ENCODE measurements around the gene GPR152.
A peak's percentile ranks its signal among the peaks of the same experiment; 100 is the strongest.

GPR152 gene

DNA sequence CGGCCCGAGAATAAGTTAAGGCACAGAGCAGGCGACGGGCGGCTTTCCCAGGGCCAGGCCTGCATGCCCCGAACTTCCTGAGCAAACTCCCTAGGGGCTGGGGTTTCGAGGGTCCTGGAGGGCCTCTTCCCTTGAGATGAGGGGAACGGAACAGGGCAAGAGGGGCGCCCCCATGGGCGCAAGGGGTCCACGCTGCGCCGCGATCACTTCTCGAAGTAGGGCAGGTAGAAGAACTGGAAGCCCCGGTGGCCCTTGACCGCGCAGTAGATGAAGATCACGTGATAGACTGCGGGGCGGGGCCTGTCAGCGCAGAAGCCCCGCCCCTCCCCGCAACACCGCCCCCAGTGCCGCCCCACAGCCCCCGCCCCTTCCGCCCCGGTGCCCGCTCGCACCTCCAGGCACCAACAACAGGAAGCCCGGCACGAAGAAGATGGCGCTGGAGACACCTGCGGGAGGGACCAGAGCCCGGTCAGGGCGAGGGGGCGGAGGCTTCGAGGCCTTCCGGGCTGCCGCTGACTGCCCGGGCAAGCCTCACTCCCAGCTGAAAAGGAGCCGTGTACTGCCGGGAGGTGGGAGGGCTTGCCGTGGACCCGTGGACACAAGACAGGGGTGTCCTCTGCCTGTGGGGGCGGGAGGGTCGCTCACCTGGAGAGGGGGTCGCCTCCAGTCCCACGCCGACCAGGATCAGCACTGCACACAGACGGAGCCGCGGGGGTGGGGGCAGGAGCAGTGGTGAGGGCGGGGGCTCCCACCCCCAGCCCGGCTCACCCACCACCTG is 12.1 kb upstream of the GPR152 start:
- DNase-seq: peak; percentile 3

GRCh38 chr11:67463680-67464410 is 11.3 kb upstream of the GPR152 start:
- DNase-seq: no peak

- no peak for DNase-seq
These were observed 10.7 kb upstream of the GPR152 start for GRCh38 chr11:67463186-67463585.

- DNase-seq: no peak
These were observed 5.7 kb upstream of the GPR152 start for GRCh38 chr11:67458266-67458665.

GRCh38 chr11:67457453-67457852 is 4.9 kb upstream of the GPR152 start:
- DNase-seq: no peak

GRCh38 chr11:67456068-67456705 is 3.7 kb upstream of the GPR152 start:
- DNase-seq: no peak

DNA sequence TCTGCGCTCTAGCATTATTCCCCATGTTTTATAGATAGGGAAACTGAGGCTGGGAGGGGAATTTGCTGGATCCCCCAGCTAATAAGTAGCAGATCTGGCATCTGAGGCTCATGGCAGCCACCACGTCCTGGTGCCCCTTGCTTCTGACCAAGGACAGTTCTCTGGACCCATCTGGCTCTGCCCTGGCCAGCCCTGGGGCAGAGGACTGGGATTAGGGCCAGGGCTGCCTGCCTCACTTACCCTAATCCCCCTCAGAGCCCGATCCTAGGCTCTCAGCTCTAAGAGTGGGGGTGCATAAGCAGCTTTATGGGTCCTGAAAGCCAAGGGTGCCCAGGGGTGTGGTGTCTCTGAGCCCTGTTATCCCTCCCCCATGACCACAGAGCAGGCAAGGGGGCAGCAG is 2.5 kb upstream of the GPR152 start, which contains the start of gene CABP4:
TSS of gene CABP4 (plus strand) at position 301 of the 400 bp plus-strand sequence. CDS start at position 371, 70 bp downstream.
- no peak for DNase-seq

DNA sequence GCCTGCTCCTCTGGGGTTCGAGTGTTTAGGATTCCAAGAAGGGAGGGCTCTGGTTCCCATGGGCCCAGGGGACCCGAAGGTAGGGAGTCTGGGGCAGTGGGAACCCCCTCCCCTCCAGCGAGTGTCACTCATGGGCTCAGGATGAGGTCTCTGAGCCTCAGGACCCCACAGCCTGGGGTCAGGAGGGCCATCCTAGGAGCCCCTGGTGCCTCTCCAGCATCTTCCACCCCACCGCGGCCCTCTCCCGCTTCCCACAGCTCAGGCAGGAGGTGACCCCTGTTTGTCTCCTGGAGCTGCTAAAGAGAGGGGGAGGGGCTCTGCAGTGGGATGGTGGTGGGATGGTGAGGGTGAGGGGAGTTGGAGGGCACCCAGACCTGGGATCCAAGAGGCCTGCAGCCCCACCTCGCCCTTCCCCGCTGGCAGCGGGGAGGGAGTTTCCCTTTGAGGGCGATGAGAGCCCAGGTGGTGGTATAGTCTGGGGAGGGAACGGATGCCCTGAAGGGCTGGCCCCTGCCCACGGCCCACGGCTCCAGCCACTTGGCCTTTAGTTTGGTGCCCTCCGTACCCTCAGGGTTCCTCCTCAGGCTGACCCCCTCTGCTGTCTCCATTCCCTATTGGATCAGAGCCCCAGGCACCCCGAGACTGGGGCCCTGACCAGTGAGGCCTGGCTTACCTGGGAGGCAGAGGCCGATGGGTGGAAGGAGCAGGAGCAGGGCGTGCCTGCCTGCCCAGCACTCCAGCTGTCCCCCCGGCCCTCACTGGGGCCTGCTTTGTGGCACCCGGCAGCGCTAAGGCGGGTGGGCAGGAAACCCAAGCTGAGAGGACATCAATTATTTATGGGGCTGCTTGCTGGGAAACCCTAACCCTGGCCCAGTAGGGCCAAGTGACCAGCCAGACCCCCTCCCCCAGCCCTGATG is 1.5 kb upstream of the GPR152 start:
- no peak for DNase-seq

GRCh38 chr11:67451658-67451976 is 912 bp downstream of the GPR152 start:
- no peak for DNase-seq

- DNase-seq: no peak
These were observed 1.5 kb downstream of the GPR152 start for GRCh38 chr11:67450796-67451657.

GRCh38 chr11:67449116-67449844 is 3.2 kb downstream of the GPR152 start:
- DNase-seq: no peak

GRCh38 chr11:67448220-67448609 is 4.3 kb downstream of the GPR152 start:
- no peak for DNase-seq

DNA sequence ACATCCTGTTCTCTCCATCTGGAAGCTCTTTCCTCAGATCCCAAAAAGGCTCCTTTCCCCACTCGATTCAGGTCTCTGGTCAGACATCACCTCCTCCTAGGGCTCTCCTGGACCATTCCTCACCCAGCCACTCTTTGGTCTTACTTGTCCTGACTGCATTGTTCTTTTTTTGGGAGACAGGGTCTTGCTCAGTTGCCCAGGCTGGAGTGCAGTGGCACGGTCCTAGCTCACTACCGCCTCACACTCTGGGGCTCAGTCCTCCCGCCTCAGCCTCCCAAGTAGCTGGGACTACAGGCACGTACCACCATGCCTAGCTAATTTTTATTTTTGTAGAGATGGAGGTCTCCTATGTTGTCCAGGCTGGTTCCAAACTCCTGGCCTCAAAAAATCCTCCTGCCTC is 7.0 kb downstream of the GPR152 start:
- no peak for DNase-seq

- no peak for DNase-seq
These were observed 9.8 kb downstream of the GPR152 start for GRCh38 chr11:67442504-67443404.

GRCh38 chr11:67441731-67442351 is 10.7 kb downstream of the GPR152 start:
- no peak for DNase-seq

DNA sequence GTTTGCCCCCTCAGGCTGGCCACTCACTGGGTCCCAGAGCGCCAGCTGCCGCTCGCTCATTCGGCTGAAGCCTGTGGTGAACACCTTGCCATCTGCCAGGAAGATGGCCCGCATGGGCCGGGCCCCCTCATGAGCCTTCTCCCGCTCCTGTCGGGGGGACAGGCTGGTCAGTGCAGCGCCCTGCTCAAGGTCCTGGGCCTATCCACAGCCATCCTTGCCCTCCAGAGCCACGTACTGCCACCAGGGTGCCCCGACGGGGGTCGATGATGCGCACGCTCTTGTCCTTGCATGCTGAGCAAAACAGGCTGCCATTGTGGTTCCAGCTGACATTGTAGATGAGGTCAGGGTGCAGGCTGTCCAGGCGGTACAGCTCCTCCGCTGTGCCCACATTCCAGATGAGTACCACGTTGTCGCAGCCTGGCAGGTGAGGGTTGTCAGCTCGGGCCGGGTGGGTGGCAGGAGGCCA is 11.4 kb downstream of the GPR152 start:
- DNase-seq: no peak

- DNase-seq: no peak
These were observed 12.1 kb downstream of the GPR152 start for GRCh38 chr11:67440229-67441097.
